Activated CD8-positive, alpha-beta memory T cell treated with anti-CD3 and anti-CD28 coated beads, Interleukin-2, amount 50 U/mL, for 24 hours (primary cell): ENCODE data around the gene GPC2.

Source experiments
- DNase-seq: peaks from one replicate; pipeline ENCODE4 v3.0.0-alpha.2; 2020; ENCODE audit errors: extremely low read depth

Gene GPC2

GRCh38 chr7:100122067-100122466 is 55.1 kb downstream of the GPC2 start:
- no peak for DNase-seq

GRCh38 chr7:100120733-100121036 is 56.5 kb downstream of the GPC2 start:
- no peak for DNase-seq

DNA sequence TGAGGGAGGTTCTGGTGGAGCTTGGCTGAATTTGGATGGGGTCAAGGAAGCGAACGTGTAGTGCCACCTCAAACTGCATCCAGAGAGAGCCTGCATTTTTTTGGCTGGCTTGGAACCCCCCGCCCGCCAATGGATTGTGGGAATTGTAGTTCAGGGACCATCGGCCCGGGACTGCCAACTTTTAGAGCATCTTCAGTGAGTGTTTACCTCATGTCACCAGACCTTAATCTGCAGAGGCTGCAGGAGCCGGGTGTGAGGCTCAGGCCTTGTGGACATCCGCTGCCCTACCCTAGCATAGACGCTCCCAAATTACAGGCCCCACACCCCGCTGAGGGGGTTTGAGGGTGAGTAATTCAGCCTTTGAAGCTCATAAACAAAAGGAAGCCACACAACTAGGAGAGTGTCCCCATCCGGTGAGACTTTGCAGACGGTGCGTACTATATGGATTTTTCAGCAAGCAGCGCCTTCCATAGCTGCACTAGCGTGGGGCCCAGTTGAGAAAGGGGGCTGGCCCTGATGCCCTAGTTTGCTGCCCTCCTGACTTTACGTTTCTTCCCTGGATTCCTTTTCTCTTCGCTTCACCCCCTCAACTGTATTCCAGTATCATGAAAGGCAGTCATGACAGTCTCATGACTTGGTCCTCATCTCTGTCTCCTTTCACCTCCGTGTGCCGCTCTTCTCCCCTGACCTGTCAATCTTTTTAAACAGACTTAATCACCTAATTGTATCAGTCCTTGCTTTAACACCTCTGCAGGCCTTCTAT is 57.0 kb downstream of the GPC2 start:
- no peak for DNase-seq
